Fibroblast of the aortic adventitia (primary cell): ENCODE measurements around the gene USP19. TPM values are rescaled to one million over a fixed set of nuclear protein-coding genes. Genes with fewer than 3 reads are reported as not detected.
A peak's percentile ranks its signal among the peaks of the same experiment; 100 is the strongest.

Experiments used
- DNase-seq: peaks from one replicate; pipeline ENCODE4 v3.0.0-alpha.2; 2010; ENCODE audit warnings: low read depth
- H3K4me3 ChIP-seq: 2 replicates; pipeline ENCODE4 v1.5.1; 2011; ENCODE audit warnings: low read depth, mild to moderate bottlenecking, control low read depth, low read length, moderate library complexity
- total RNA-seq: library from RNA; depleted of rRNA; stranded (reverse); fragments of >200 nt; gene quantifications from 2 replicates; pipeline ENCODE4 v1.2.3, GENCODE V29; 2012; ENCODE audit warnings: low replicate concordance
- TF ChIP-seq, protein P1 (sequence below): IDR thresholded peaks from 2 replicates; pipeline ENCODE4 v1.5.1; 2011; ENCODE audit warnings: mild to moderate bottlenecking, low read length, control low read depth, inconsistent platforms; ENCODE audit not compliant: insufficient read depth

USP19 gene
- total RNA-seq, 1 donor: 36.0 TPM

DNA sequence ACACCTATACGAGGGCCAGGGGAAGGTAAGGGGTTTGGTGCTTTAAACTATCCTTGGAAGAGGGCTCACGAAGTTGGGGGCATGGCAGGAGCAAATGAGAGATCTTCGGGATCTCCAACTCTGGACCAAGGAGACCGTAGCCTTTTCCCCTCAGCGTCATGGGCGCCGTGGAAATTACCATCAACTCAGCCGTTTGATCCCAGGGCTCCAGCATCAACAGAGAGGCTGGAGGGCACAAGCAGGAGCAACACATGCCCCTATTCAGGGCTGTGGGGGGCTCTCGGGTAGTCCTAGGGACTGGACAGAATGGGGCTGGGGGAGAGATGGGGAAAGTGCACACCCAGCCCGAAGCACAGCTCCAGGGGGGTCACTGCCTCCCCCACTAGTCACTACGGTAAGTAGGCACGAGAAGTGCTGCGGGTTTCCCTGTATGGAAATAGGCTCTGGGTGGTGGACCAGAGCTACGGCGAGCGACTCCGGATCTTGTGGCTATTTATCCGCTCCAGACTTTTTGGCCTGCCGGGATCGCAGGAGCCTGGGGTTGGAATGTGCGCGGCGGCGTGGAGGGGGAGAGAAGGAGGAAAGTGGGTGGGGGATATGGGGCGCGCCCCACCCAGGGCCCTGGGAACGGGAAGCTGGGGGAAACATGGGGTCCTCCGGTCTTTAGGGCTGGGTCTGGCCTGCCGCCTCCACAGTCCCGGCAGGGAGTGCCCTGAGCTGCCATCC lies 12.8 kb upstream of the USP19 start:
- TF ChIP-seq, protein P1, sequence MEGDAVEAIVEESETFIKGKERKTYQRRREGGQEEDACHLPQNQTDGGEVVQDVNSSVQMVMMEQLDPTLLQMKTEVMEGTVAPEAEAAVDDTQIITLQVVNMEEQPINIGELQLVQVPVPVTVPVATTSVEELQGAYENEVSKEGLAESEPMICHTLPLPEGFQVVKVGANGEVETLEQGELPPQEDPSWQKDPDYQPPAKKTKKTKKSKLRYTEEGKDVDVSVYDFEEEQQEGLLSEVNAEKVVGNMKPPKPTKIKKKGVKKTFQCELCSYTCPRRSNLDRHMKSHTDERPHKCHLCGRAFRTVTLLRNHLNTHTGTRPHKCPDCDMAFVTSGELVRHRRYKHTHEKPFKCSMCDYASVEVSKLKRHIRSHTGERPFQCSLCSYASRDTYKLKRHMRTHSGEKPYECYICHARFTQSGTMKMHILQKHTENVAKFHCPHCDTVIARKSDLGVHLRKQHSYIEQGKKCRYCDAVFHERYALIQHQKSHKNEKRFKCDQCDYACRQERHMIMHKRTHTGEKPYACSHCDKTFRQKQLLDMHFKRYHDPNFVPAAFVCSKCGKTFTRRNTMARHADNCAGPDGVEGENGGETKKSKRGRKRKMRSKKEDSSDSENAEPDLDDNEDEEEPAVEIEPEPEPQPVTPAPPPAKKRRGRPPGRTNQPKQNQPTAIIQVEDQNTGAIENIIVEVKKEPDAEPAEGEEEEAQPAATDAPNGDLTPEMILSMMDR: no peak
- DNase-seq: peak; percentile 93
- H3K4me3 ChIP-seq: peak overlapping the region; percentile 92

DNA sequence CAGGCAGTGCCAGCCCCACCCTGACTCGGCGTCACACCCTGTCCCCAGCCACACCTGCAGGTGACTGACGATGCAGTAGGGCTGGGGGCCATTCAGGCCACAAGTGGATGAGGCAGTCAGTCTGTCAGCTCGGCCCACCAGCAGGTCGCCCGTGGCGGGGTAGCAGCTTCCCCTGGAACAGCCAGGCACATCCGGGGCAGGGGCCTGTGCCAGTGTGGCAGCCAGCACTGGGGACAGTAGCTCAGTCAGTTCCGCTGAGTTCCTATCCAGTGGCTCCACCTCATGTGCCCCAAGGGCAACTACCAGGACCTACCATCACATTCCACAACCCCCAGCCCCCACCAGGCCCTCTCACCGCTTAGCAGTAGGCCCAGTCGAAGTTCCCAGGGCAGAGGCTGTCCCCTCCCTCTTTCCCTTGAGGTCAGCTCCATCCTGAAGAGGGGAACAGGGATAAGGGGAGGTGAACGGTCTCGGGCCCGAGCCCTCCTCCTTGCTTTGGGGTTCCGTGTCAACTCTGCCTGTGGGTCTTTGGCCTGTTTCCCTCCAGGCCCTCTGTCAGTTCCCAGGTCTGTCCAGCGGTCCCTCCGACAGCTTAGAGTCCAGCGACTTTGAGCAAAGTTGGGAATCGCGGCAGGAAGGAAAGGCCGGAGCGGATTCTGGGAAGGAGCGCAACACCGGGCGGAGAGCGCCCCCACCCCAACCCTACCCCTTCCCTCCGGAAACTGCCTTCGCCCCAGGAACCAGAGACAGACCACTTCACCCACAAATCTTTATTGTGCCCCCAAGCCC lies 12.0 kb upstream of the USP19 start, which contains the start of gene LAMB2:
LAMB2 (minus strand) TSS at position 614 of the 789 bp plus-strand sequence; CDS start at position 431, 183 bp downstream.
- H3K4me3 ChIP-seq: peak within 1 kb of the TSS; percentile 92
- TF ChIP-seq, protein P1: peak; percentile 7
- DNase-seq: peak; percentile 84

DNA sequence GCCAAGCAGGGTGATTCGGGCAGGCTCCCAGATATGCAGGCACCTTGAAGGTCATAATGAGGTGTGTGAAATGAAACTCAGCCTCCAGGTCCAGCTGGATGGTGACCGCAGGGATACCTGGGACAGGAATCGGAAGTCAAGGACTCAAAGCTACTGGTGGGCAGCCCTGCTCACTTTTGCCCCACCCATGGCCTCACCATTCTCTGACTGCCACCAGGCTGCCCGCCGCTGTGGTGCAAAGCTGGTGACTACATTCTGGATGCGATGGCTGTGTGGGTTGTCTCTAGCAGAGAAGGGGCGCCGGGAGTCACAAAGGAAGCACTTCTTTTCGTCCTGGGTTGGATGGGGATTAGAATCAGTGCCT lies 11.4 kb upstream of the USP19 start:
- DNase-seq: no peak
- H3K4me3 ChIP-seq: peak overlapping the region; percentile 92
- TF ChIP-seq, protein P1: no peak

DNA sequence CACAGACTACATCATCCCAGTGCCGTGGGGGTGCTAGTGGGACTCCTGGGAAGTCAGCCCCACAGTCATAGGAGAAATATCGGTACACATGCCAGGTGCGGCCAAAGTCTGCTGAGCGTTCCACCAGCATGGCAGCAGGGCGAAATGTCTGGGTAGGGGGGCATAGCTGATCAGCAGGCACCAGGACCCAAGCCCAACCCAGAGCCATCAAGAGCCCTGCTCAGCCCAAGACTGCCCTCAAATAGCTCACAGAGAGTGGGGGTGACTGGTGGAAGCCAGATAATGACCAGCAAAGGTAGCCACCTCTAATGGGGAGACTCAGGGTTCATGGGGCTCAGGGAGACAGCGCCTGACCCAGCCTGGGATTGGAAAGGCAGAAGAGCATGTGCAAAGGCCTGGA lies 11.0 kb upstream of the USP19 start:
- no peak for DNase-seq
- peak overlapping the region; percentile 92 for H3K4me3 ChIP-seq
- TF ChIP-seq, protein P1: no peak

DNA sequence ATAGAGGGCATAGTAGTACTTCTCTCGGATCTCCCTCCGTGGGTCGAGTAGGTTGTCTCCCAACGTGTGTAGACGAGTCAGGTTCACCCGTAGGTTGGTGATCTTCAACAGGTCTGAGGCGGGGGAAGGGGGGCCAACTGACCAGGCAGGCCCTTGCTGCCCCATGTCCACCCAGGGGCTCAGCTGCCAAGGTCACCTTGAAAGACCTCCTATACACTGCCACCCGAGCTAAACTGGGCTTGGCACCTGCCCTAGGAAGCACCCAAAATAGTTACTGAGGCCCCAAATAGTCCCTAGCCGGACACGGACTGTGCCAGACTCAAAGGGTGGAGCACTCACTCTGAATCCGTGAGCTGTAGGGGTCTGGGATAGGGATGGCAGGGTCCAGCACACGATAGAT lies 10.4 kb upstream of the USP19 start:
- no peak for DNase-seq
- peak overlapping the region; percentile 92 for H3K4me3 ChIP-seq
- TF ChIP-seq, protein P1: no peak

DNA sequence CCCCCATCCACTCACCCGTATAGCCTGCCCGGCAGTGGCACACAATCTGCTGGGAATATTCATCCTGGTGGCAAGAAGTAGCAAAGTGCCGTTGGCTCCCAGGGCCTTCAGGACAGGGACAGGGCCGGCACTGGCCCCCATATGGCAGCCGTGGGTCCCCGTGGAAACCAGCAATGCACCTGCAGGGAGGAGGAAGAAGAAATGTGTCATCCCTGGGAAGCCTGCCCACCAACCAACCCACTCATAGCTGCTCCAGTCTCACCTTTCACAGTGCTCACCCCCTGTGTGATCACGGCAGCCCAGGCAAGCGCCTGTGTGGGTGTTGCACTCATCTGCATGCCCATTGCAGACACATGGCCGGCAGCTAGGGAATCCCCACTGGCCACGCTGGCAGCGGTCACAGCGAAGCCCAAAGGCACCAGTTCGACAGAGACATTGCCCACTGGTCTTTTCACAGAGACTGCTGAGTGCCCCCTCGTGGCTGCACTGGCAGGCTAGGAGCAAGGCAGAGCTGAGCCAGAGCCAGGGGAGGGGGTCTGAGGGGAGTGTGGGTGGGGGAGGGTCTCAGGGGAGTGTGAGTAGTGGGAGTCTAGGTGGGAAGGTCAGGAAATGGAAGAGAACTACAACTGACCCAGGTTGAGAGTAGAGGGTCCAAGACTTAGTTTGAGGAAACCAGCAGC lies 4.5 kb upstream of the USP19 start:
- TF ChIP-seq, protein P1: no peak
- no peak overlapping the region for H3K4me3 ChIP-seq
- DNase-seq: no peak
